NT2/D1 (cell line): ENCODE measurements around the gene TBC1D2.
"Not testable (repeated sequence)": the region's sequence is repeated elsewhere in the genome, so short reads cannot be mapped to it uniquely, and the experiment has no call there.

Experiments
- DNase-seq: peaks from one replicate; pipeline ENCODE4 v3.0.0-alpha.2; 2011; ENCODE audit warnings: low read depth, low spot score
- H3K27me3 ChIP-seq: 2 replicates; pipeline ENCODE4 v1.6.0; 2011; ENCODE audit warnings: mild to moderate bottlenecking; ENCODE audit not compliant: insufficient read length, insufficient read depth
- H3K36me3 ChIP-seq: 2 replicates; pipeline ENCODE4 v1.6.1; 2011; ENCODE audit warnings: mild to moderate bottlenecking, low read length, mixed read lengths; ENCODE audit not compliant: insufficient read depth, insufficient read length
- H3K4me1 ChIP-seq: 2 replicates; pipeline ENCODE4 v1.5.1; 2011; ENCODE audit not compliant: insufficient read depth, insufficient read length
- H3K4me3 ChIP-seq: 2 replicates; pipeline ENCODE4 v1.5.1; 2011; ENCODE audit warnings: low read depth; ENCODE audit not compliant: insufficient read length
- H3K9ac ChIP-seq: 2 replicates; pipeline ENCODE4 v1.6.0; 2011; ENCODE audit warnings: low read depth; ENCODE audit not compliant: insufficient read length
- H3K9me3 ChIP-seq: 2 replicates; pipeline ENCODE4 v1.5.1; 2011; ENCODE audit warnings: mild to moderate bottlenecking, low read length; ENCODE audit not compliant: insufficient read depth
- SUZ12 ChIP-seq: IDR thresholded peaks from 2 replicates; pipeline ENCODE4 v1.6.1; 2011; ENCODE audit not compliant: insufficient read length, insufficient read depth; ENCODE audit errors: extremely low read depth
- YY1 ChIP-seq: IDR thresholded peaks from 2 replicates; pipeline ENCODE4 v1.6.1; 2011; ENCODE audit not compliant: insufficient read length, insufficient read depth
- ZNF274 ChIP-seq: IDR thresholded peaks from 2 replicates; pipeline ENCODE4 v1.6.1; 2011; ENCODE audit warnings: mild to moderate bottlenecking, low read depth, low read length

Gene TBC1D2

DNA sequence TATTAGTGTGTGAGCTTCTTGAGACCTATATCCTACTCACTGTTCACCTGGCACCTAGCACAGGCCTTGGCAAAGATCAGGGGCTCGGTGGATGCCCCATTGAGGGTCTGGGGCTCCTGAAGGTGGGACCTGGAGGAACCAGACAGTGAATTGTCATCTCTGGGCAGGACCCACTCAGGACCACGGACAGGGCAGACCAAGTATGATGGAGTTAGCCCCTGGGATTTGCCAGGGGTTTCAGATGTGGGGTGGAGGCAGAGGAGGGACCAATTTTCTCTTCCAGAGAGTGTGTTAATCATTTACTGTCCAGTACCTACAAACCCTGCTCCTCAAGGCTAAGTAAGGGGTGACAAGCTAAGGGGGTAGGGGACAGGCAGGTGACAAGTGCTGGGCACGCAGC, 29.3 kb upstream of the TBC1D2 start:
- Histone ChIP-seq H3K4me1 (peaks cover 3% of the 10 kb centered on the region), H3K9me3 (no peaks in the 10 kb centered on the region), H3K27me3 (no peaks in the 10 kb centered on the region), H3K9ac (no peak overlapping the region), H3K36me3 (no peaks in the 10 kb centered on the region), H3K4me3 (no peak overlapping the region)
- no peak for DNase-seq
- no peak for TF ChIP-seq SUZ12
- no peak for TF ChIP-seq ZNF274
- TF ChIP-seq YY1 = no peak

- not testable (repeated sequence) for H3K9ac ChIP-seq, H3K4me1 ChIP-seq, DNase-seq, H3K4me3 ChIP-seq, H3K27me3 ChIP-seq, H3K36me3 ChIP-seq, H3K9me3 ChIP-seq
These were observed 27.7 kb upstream of the TBC1D2 start for GRCh38 chr9:98283143-98283542.

- Histone ChIP-seq H3K9ac (no peak overlapping the region), H3K9me3 (no peaks in the 10 kb centered on the region), H3K4me3 (no peak overlapping the region), H3K27me3 (no peaks in the 10 kb centered on the region), H3K4me1 (no peaks in the 10 kb centered on the region), H3K36me3 (no peaks in the 10 kb centered on the region)
- TF ChIP-seq SUZ12 (no peak), YY1 (no peak), ZNF274 (no peak)
- DNase-seq = no peak
These were observed 25.8 kb upstream of the TBC1D2 start for GRCh38 chr9:98281281-98281680.

DNA sequence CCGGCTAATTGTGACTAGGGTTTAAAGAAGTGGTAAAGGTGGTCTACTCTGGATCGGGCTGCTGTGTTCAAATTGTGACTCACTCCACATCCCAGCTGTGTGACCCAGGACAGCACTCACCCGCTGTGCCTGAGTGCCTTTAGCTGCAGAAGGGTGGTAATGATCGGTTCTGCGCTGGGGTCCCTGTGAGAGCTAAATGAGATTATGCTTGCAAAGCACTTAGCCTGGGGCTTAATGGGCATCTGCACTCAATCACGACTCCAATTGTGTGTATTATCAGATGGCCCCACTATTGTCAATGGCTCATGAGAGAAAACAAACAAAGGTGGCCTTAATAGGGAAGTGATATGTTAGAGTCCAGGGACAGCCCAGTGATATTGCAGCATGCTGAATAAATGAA, 25.1 kb upstream of the TBC1D2 start:
- Histone ChIP-seq H3K9me3 (no peaks in the 10 kb centered on the region), H3K36me3 (no peaks in the 10 kb centered on the region), H3K9ac (no peak overlapping the region), H3K4me1 (no peaks in the 10 kb centered on the region), H3K4me3 (no peak overlapping the region), H3K27me3 (no peaks in the 10 kb centered on the region)
- TF ChIP-seq YY1 (no peak), SUZ12 (no peak), ZNF274 (no peak)
- DNase-seq = no peak

DNA sequence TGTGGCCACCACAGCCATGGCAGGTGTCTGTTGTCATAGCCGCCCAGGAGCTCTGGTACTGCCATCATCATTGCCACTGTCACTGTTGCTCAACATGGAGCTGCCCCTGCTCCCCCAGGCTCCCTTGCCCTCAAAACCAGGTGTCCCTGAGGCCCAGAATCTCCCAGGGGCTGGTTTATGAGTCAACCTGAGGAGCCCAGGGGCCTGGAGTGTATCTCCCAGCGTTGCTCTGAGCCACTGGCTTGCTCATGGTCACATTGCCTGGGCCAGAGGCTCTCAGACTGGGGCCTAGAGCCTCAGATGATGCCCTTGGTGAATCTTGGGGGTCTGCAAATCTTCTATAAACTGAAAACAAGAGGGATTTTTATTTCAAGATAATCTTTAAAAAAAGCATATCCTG, 24.7 kb upstream of the TBC1D2 start:
- no peaks in the 10 kb centered on the region for H3K4me1 ChIP-seq
- H3K4me3 ChIP-seq = no peak overlapping the region
- no peak overlapping the region for H3K9ac ChIP-seq
- H3K9me3 ChIP-seq = no peaks in the 10 kb centered on the region
- DNase-seq = no peak
- no peaks in the 10 kb centered on the region for H3K36me3 ChIP-seq
- TF ChIP-seq ZNF274 = no peak
- no peak for TF ChIP-seq YY1
- no peak for TF ChIP-seq SUZ12
- H3K27me3 ChIP-seq = no peaks in the 10 kb centered on the region

DNA sequence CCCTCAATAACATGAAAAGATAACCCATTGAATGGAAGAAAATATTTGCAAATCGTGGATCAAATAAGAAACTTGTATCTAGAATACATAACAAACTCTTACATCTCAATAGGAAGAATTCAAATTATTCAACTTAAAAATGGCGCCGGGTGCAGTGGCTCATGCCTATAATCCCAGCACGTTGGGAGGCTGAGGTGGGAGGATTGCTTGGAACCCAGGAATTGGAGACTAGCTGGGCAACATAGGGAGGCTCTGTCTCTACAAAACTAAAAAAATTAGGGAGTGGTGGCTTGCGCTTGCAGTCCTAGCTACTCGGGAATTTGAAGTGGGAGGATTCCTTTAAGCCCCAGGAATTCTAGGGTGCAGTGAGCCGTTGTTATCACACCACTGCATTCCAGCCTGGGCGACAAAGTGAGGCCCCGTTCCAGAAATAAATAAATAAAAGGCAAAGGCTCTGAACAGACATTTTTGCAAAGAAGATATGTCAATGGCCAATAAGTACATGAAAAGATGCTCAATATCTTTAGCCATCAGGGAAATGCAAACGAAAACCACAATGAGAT, 21.5 kb upstream of the TBC1D2 start:
- H3K27me3 ChIP-seq = no peaks in the 10 kb centered on the region
- TF ChIP-seq SUZ12 = no peak
- no peak for TF ChIP-seq YY1
- no peak for TF ChIP-seq ZNF274
- no peaks in the 10 kb centered on the region for H3K4me1 ChIP-seq
- no peak overlapping the region for H3K9ac ChIP-seq
- no peaks in the 10 kb centered on the region for H3K9me3 ChIP-seq
- no peaks in the 10 kb centered on the region for H3K36me3 ChIP-seq
- no peak overlapping the region for H3K4me3 ChIP-seq
- DNase-seq = no peak

- no peak overlapping the region for H3K9ac ChIP-seq
- H3K4me1 ChIP-seq = no peaks in the 10 kb centered on the region
- no peaks in the 10 kb centered on the region for H3K36me3 ChIP-seq
- H3K27me3 ChIP-seq = no peaks in the 10 kb centered on the region
- H3K9me3 ChIP-seq = no peaks in the 10 kb centered on the region
- DNase-seq = no peak
- H3K4me3 ChIP-seq = no peak overlapping the region
- TF ChIP-seq YY1 (no peak), ZNF274 (no peak), SUZ12 (no peak)
These were observed 19.7 kb upstream of the TBC1D2 start for GRCh38 chr9:98275159-98275558.

GRCh38 chr9:98272083-98272482, 16.6 kb upstream of the TBC1D2 start:
- no peaks in the 10 kb centered on the region for H3K9me3 ChIP-seq
- H3K27me3 ChIP-seq = no peaks in the 10 kb centered on the region
- H3K4me1 ChIP-seq = no peaks in the 10 kb centered on the region
- DNase-seq = no peak
- TF ChIP-seq SUZ12 = no peak
- no peak for TF ChIP-seq YY1
- no peak for TF ChIP-seq ZNF274
- no peak overlapping the region for H3K4me3 ChIP-seq
- H3K36me3 ChIP-seq = no peaks in the 10 kb centered on the region
- H3K9ac ChIP-seq = no peak overlapping the region
